K562 (cell line): ENCODE measurements around the gene HAUS1. TPM values are rescaled to one million over a fixed set of nuclear protein-coding genes. Genes with fewer than 3 reads are reported as not detected.
A peak's percentile ranks its signal among the peaks of the same experiment; 100 is the strongest.

Experiments used
- CEBPG ChIP-seq, 3 experiments: fragments of 200-800 bp in 1 of 3; sonication (Bioruptor generic) in 1 of 3; sonication (generic) in 1 of 3; formaldehyde crosslinking in 1 of 3; IDR thresholded peaks in 2 of 3; conservative IDR thresholded peaks in 1 of 3; 2 replicates each; pipeline versions ENCODE4 v1.6.1 to v1.8.0; 2016 to 2022; ENCODE audit warnings: missing compliant biosample characterization in 2 of 3, missing genetic modification characterization in 2 of 3, mild to moderate bottlenecking in 1 of 3, missing genetic modification reagents in 1 of 3
- E2F1 ChIP-seq: sonication (generic); formaldehyde crosslinking; IDR thresholded peaks from 2 replicates; pipeline ENCODE4 v1.8.1; 2023; ENCODE audit warnings: mild to moderate bottlenecking, missing genetic modification reagents, moderate library complexity
- FUS ChIP-seq: fragments of 200-400 bp; formaldehyde crosslinking; optimal IDR thresholded peaks from 2 replicates; pipeline ENCODE3; 2017; ENCODE audit warnings: low read depth, low read length
- HEY1 ChIP-seq: fragments of 250-450 bp; sonication (Bioruptor Pico); IDR thresholded peaks from 2 replicates; pipeline ENCODE4 v1.5.0; 2020; ENCODE audit warnings: mild to moderate bottlenecking, moderate library complexity, borderline replicate concordance
- MITF ChIP-seq: IDR thresholded peaks from 2 replicates; pipeline ENCODE4 v1.6.1; 2014; ENCODE audit warnings: antibody characterized with exemption
- MYBL2 ChIP-seq, 2 experiments: fragments of 450-650 bp in 1 of 2; sonication (generic) in 1 of 2; formaldehyde crosslinking in 1 of 2; IDR thresholded peaks; 2 replicates each; pipeline versions ENCODE4 v1.6.1 to v1.8.1; 2017 to 2022; ENCODE audit warnings: borderline replicate concordance in 1 of 2, inconsistent platforms in 1 of 2, low read depth in 1 of 2, mild to moderate bottlenecking in 1 of 2, missing genetic modification reagents in 1 of 2, moderate library complexity in 1 of 2
- PCBP1 ChIP-seq: fragments of 200-400 bp; formaldehyde crosslinking; IDR thresholded peaks from 2 replicates; pipeline ENCODE4 v1.6.1; 2018; ENCODE audit warnings: mild to moderate bottlenecking, low read depth, low read length; ENCODE audit not compliant: poor library complexity, severe bottlenecking
- RFX7 ChIP-seq: fragments of 250-450 bp; sonication (Bioruptor Pico); IDR thresholded peaks from 2 replicates; pipeline ENCODE4 v1.5.1; 2021; ENCODE audit warnings: mild to moderate bottlenecking
- RNF2 ChIP-seq: sonication (generic); IDR thresholded peaks from 2 replicates; pipeline ENCODE4 v1.6.1; 2016
- SIX5 ChIP-seq, 2 experiments: IDR thresholded peaks; 2 replicates each; pipeline ENCODE4 v1.6.1; 2011; ENCODE audit warnings: low read length in 2 of 2, borderline replicate concordance in 1 of 2, low read depth in 1 of 2, mild to moderate bottlenecking in 1 of 2, moderate library complexity in 1 of 2; ENCODE audit not compliant: insufficient read depth in 1 of 2
- SMARCB1 ChIP-seq: IDR thresholded peaks from 2 replicates; pipeline ENCODE4 v1.6.1; 2011; ENCODE audit warnings: improper control_type of control experiment, low read depth; ENCODE audit not compliant: insufficient read length
- TBL1XR1 ChIP-seq, 2 experiments: IDR thresholded peaks; 2 replicates each; pipeline ENCODE4 v1.6.1; 2012; ENCODE audit warnings: improper control_type of control experiment in 2 of 2, low read length in 2 of 2, mild to moderate bottlenecking in 1 of 2
- TBP ChIP-seq: optimal IDR thresholded peaks from 2 replicates; pipeline ENCODE3; 2011; ENCODE audit warnings: low read depth, low read length, improper control_type of control experiment
- TSC22D4 ChIP-seq: fragments of 450-650 bp; IDR thresholded peaks from 2 replicates; pipeline ENCODE4 v1.6.1; 2016; ENCODE audit warnings: missing genetic modification characterization, missing biosample characterization, control low read depth
- ZNF431 ChIP-seq: sonication (generic); formaldehyde crosslinking; IDR thresholded peaks from 2 replicates; pipeline ENCODE4 v1.8.0; 2022; ENCODE audit warnings: mild to moderate bottlenecking, missing genetic modification reagents
- polyA plus RNA-seq, 8 experiments: library from polyadenylated mRNA; depleted of rRNA in 4 of 8; stranded (reverse) in 5 of 8; unstranded in 3 of 8; fragments of >200 nt; fragmentation: Nextera tagmentation in 2 of 8; fragmentation: Illumina TruSeq in 1 of 8; extraction: Ambion mirVana in 2 of 8; extraction: Trizol in 1 of 8; gene quantifications; 2 replicates each; pipeline versions ENCODE4 v1.2.1 to v1.2.3, GENCODE V29; 2011 to 2014; ENCODE audit warnings: inconsistent platforms in 1 of 8, missing spikeins in 1 of 8
- total RNA-seq, 7 experiments: library from RNA; depleted of rRNA in 6 of 7; stranded (reverse); fragments of >200 nt in 6 of 7; fragmentation: Illumina TruSeq in 2 of 7; extraction: Trizol in 2 of 7; gene quantifications; 2 replicates each; pipeline versions ENCODE4 v1.2.1 to v1.2.3, GENCODE V29; 2011 to 2021; ENCODE audit warnings: low replicate concordance in 1 of 7
- TF ChIP-seq, protein P1 (sequence below): fragments of 250-450 bp; sonication (Bioruptor Pico); IDR thresholded peaks from 2 replicates; pipeline ENCODE4 v1.4.0; 2020; ENCODE audit warnings: mild to moderate bottlenecking, moderate library complexity, borderline replicate concordance
- TF ChIP-seq, protein P2 (sequence below): fragments of 200-400 bp; formaldehyde crosslinking; IDR thresholded peaks from 2 replicates; pipeline ENCODE4 v1.6.1; 2017; ENCODE audit warnings: mild to moderate bottlenecking, low read depth, low read length, moderate library complexity

Gene HAUS1
- total and polyA plus RNA-seq, 9 of the 15 experiments (the other 6 are each of a cell fraction or from before 2014, with no cell fraction given) = 45.6 to 135 (median 76.3) TPM

GRCh38 chr18:46071653-46072375 lies 32.4 kb upstream of the HAUS1 start, which contains the start of gene PSTPIP2 (continued):
- no peak for TF ChIP-seq MYBL2 (IDR thresholded peaks at IDR 0.05; ENCODE audit: low read depth)
- no peak for TF ChIP-seq MYBL2 (CRISPR knock-in tag; IDR thresholded peaks at IDR 0.05; ENCODE audit: borderline replicate concordance)
- TF ChIP-seq TBL1XR1 (IDR thresholded peaks at IDR 0.05; ENCODE audit: low read length in 2 of 2) = no peak
- no peak for TF ChIP-seq TBP
- TF ChIP-seq E2F1 = no peak
- TF ChIP-seq HEY1 (CRISPR knock-in tag) = no peak
- no peak for TF ChIP-seq TSC22D4 (tag)
- TF ChIP-seq CEBPG (CRISPR knock-in tag; IDR thresholded peaks at IDR 0.05) = no peak
- no peak for TF ChIP-seq CEBPG (tag; conservative IDR thresholded peaks at IDR 0.05 in 1 of 2, IDR thresholded peaks at IDR 0.05 in 1 of 2)
- TF ChIP-seq FUS = no peak
- TF ChIP-seq, protein P1, sequence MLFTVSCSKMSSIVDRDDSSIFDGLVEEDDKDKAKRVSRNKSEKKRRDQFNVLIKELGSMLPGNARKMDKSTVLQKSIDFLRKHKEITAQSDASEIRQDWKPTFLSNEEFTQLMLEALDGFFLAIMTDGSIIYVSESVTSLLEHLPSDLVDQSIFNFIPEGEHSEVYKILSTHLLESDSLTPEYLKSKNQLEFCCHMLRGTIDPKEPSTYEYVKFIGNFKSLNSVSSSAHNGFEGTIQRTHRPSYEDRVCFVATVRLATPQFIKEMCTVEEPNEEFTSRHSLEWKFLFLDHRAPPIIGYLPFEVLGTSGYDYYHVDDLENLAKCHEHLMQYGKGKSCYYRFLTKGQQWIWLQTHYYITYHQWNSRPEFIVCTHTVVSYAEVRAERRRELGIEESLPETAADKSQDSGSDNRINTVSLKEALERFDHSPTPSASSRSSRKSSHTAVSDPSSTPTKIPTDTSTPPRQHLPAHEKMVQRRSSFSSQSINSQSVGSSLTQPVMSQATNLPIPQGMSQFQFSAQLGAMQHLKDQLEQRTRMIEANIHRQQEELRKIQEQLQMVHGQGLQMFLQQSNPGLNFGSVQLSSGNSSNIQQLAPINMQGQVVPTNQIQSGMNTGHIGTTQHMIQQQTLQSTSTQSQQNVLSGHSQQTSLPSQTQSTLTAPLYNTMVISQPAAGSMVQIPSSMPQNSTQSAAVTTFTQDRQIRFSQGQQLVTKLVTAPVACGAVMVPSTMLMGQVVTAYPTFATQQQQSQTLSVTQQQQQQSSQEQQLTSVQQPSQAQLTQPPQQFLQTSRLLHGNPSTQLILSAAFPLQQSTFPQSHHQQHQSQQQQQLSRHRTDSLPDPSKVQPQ (CRISPR knock-in tag) = no peak
- TF ChIP-seq RFX7 (CRISPR knock-in tag) = no peak
- TF ChIP-seq PCBP1 = peak; percentile 33
- TF ChIP-seq SIX5 (IDR thresholded peaks at IDR 0.05; ENCODE audit: borderline replicate concordance in 1 of 2, insufficient read depth in 1 of 2, low read depth in 1 of 2, low read length in 2 of 2) = no peak
- TF ChIP-seq MITF = no peak
- TF ChIP-seq, protein P2, sequence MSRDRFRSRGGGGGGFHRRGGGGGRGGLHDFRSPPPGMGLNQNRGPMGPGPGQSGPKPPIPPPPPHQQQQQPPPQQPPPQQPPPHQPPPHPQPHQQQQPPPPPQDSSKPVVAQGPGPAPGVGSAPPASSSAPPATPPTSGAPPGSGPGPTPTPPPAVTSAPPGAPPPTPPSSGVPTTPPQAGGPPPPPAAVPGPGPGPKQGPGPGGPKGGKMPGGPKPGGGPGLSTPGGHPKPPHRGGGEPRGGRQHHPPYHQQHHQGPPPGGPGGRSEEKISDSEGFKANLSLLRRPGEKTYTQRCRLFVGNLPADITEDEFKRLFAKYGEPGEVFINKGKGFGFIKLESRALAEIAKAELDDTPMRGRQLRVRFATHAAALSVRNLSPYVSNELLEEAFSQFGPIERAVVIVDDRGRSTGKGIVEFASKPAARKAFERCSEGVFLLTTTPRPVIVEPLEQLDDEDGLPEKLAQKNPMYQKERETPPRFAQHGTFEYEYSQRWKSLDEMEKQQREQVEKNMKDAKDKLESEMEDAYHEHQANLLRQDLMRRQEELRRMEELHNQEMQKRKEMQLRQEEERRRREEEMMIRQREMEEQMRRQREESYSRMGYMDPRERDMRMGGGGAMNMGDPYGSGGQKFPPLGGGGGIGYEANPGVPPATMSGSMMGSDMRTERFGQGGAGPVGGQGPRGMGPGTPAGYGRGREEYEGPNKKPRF = no peak
- 0 out of 2 replicates have a peak, but pooled peaks have one; percentile 25 for TF ChIP-seq RNF2
- no peak for TF ChIP-seq SMARCB1
- TF ChIP-seq ZNF431 (CRISPR knock-in tag) = no peak
